ENCODE data around the gene ZBTB33. TPM values are rescaled to one million over a fixed set of nuclear protein-coding genes. Genes with fewer than 3 reads are reported as not detected.

ZBTB33 gene
- total and polyA plus RNA-seq, 2 of the 13 experiments (the other 11 are each of a cell fraction or from before 2014, with no cell fraction given): 6.5 to 20.2 TPM

GRCh38 chrX:120286733-120287512 lies 36.3 kb downstream of the ZBTB33 start (continued):
- TF ChIP-seq AHDC1 (CRISPR knock-in tag; IDR thresholded peaks at IDR 0.05; ENCODE audit: borderline replicate concordance): peak; percentile 66; the same call in 1 of the 2 replicates
- TF ChIP-seq DDIT3 (CRISPR knock-in tag; IDR thresholded peaks at IDR 0.05): no peak
- peak; percentile 37; the same call in 1 of the 2 replicates for TF ChIP-seq RXRB (CRISPR knock-in tag; IDR thresholded peaks at IDR 0.05; ENCODE audit: borderline replicate concordance)
- no peak for TF ChIP-seq ATF6 (CRISPR knock-in tag; conservative IDR thresholded peaks at IDR 0.05)
- no peak for TF ChIP-seq NFYB (CRISPR knock-in tag; IDR thresholded peaks at IDR 0.05)
- no peak for TF ChIP-seq POGK (CRISPR knock-in tag; conservative IDR thresholded peaks at IDR 0.05)
- no peak for TF ChIP-seq ZNF775 (CRISPR knock-in tag; IDR thresholded peaks at IDR 0.05; ENCODE audit: borderline replicate concordance)
- TF ChIP-seq TFAP4 (IDR thresholded peaks at IDR 0.05; ENCODE audit: borderline replicate concordance, low read depth): peak; percentile 67; the same call in 1 of the 2 replicates
- peak; percentile 34 for TF ChIP-seq HOXA3 (CRISPR knock-in tag; IDR thresholded peaks at IDR 0.05)
- TF ChIP-seq ZNF292 (CRISPR knock-in tag; IDR thresholded peaks at IDR 0.05; ENCODE audit: borderline replicate concordance, low read depth): 0 out of 2 replicates have a peak, but pooled peaks have one; percentile 26
- no peak for TF ChIP-seq ZNF136 (CRISPR knock-in tag; IDR thresholded peaks at IDR 0.05; ENCODE audit: low read depth)
- no peak for TF ChIP-seq MBNL3 (CRISPR knock-in tag; conservative IDR thresholded peaks at IDR 0.05)
- no peak for TF ChIP-seq DBP (CRISPR knock-in tag; IDR thresholded peaks at IDR 0.05; ENCODE audit: not compliant biosample characterization)
- TF ChIP-seq TAF15 (IDR thresholded peaks at IDR 0.05; ENCODE audit: low read depth, low read length, poor library complexity, severe bottlenecking): no peak
- TF ChIP-seq ZNF383 (CRISPR knock-in tag; IDR thresholded peaks at IDR 0.05; ENCODE audit: borderline replicate concordance): no peak

Data from HepG2 (cell line).